HG03457 (cell line): Measurements from ENCODE around the gene IL18RAP.

Source experiments
- ATAC-seq: cut with Tn5 transposase; IDR thresholded peaks from one replicate; pipeline ENCODE4 v1.9.1; 2021; ENCODE audit warnings: moderate number of reproducible peaks; ENCODE audit not compliant: unreplicated experiment

IL18RAP gene

DNA sequence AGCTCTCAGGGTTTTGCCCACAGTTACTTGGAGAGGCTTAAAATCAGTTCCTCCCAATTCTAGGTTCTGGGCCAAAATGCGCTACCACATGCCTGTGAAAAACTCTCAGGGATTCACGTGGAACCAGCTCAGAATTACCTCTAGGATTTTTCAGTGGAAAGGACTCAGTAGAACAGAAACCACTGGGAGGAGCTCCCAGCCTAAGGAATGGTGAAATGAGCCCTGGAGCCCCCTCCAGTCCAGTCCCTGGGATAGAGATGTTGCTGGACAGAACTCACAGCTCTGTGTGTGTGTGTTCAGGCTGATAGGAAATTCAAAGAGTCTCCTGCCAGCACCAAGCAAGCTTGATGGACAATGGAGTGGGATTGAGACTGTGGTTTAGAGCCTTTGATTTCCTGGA lies 29.0 kb downstream of the IL18RAP start:
- ATAC-seq, result no peak

DNA sequence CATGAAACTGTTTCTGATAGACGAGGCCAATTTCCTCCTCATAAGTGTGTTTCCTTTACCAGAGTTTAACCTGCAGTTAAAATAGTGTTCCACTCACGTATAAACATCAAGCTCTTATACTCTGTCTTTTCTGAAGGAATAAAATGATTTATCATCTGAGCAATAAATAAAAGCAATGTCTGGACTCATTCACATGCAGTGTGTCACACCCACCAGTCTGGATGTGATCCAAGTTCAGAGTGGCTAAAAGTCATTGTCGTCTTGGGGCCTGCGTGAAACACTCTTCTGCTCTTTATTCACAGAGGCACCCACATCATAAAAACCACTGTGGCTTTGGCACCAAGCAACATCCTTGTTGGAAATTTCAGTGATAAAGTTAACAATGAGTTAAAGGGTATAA lies 30.5 kb downstream of the IL18RAP start:
- ATAC-seq, result no peak

DNA sequence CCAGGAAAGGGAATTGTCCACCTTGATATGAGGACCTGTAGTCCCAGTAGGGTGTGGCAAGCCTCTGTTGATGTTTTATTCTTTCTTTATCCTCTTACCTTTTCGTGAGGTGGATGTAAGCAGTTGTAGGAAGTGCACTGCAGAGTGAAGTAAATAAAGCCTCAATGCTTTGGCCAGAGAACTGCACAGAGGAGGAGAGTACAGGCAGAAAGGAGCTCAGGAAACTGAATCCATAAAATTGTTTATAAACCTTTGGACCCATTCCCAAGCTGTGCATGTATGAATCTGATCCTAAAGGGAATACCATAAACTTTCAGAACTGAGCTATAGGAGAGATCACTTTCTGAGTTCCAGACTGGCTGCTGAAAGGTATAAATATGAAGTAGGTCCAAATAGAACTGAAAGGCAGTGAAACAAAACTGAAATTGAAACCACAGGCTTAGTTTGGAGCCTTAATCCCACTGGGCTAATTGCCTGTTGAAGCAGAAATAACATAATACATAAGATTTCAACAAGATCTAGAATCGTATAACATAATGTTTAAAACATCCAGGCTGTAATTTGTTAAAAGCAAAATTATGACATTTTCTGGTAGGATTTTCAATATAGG lies 32.2 kb downstream of the IL18RAP start:
- no peak for ATAC-seq

DNA sequence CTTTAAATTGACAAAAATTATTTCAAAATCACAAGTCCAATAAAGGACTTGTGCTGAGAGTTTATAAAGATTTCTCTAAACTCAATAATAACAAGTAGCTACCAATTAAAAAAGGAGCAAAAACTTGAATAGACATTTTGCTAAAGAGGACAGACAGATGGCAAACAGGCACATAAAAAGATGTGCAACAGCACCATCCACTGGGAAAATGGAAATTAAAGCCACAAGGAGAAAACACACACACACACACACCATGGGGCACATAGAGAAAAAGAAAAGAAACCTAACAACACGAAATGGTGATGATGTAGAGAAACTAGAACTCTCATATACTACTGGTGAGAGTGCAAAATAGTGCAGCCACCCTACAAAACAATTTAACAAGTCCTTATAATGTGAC lies 37.5 kb downstream of the IL18RAP start:
- ATAC-seq, result no peak

DNA sequence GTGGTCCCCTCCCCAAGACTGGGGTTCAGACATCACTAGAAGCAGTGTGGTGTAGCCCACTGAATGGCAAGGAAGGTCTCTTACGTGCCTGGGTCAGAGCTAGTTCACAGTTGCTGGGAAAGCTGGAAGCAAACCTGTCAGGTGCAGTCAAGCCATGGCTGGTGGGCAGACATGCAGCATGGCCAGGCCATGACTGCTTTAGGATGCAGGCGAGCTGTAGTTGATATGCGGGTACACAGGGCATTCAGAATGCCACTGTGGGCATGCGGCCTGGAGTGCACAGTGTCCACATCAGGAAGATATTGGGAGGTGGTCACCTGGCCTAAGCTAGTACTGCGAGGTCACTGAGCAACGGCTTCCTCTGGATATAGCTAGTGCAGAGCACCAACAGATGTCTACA lies 38.2 kb downstream of the IL18RAP start:
- ATAC-seq, result no peak

DNA sequence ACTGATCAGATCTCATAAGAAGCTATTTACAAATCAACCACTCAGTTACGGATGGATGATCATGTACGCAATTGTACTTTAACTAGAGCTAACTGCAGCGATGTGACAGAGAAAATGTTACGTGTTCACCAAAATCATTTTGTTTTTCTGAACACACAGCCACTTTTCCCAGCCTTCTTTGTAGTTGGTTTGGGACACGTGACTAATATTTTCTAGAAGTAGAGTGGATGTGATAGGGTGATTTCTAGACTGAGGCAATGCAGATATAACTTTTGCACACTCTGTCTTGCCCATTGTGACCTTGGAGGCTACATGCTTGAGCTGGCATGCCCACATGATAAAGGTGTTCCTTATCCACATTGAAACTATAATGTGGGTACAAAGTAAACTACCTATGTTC lies 40.2 kb downstream of the IL18RAP start:
- ATAC-seq, result no peak

DNA sequence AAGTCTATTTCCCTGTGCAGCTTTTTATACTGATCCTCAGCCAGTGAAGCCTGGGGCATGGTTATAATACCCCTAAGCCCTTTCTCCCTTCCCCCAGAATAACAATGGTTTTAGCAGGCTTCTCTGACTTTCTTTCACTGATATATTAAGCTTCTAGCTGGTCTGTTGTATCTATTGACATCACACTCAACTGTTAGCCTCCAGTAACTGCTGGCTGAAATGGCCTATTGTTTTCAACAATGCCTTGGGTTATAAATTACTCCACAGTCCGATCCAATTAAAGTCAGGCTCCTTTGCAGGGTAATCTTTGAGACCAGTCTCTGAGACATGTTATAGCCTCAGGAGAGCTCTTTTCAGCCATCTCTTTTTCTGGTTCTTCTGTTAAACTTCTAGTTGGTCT lies 47.2 kb downstream of the IL18RAP start:
- ATAC-seq, result no peak

DNA sequence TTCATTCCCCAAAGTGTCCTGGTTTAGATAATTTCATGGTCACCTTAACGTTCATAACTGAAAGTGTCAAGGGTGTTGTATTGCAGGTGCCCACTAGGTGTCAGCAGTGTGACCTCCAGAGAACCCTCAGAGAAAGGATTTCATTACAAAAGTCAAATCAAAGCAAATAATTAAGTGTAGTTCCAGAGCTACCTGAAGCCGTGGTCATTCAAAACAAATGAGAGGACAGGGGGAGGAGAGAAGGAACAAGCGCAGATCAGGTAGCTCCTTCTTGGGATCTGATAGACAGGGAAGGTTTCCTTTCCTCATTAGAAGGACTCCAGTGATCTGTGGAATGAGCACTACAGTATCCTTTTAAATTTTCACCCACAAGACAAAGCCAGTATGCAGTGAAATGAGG lies 50.1 kb downstream of the IL18RAP start, which contains the start of gene SLC9A4:
TSS of gene SLC9A4 (plus strand) at position 207 of the 400 bp plus-strand sequence. CDS start 534 bp downstream, outside the sequence.
- no peak for ATAC-seq

DNA sequence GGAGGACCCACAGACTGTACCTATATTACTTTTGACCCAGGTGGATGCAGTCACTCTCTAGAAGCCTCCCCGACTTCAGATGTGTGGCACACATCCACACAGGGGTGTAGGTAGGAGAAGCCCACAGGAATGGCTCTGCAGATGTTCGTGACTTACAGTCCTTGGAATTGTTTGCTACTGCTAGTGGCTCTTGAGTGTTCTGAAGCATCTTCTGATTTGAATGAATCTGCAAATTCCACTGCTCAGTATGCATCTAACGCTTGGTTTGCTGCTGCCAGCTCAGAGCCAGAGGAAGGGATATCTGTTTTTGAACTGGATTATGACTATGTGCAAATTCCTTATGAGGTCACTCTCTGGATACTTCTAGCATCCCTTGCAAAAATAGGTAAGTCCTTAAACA lies 50.7 kb downstream of the IL18RAP start:
- no peak for ATAC-seq

DNA sequence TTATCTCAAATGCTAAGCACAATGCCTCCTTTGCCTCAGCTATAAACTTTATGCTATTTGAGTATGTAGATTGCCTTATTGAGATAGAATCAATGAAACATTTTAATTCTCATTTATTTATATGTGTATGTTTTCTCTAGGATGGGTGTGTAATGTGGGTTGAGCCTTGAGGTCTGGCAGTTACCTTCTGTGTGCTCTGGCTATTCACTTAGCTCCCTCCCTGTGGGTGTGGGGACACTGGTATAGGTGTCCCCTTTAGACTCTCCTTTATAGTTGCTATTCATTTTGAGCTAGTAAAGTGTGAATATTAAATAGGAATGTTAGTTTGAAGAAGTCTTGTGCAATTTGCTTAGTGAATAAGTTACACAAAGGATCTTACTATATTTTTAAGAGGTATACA lies 51.8 kb downstream of the IL18RAP start:
- no peak for ATAC-seq

DNA sequence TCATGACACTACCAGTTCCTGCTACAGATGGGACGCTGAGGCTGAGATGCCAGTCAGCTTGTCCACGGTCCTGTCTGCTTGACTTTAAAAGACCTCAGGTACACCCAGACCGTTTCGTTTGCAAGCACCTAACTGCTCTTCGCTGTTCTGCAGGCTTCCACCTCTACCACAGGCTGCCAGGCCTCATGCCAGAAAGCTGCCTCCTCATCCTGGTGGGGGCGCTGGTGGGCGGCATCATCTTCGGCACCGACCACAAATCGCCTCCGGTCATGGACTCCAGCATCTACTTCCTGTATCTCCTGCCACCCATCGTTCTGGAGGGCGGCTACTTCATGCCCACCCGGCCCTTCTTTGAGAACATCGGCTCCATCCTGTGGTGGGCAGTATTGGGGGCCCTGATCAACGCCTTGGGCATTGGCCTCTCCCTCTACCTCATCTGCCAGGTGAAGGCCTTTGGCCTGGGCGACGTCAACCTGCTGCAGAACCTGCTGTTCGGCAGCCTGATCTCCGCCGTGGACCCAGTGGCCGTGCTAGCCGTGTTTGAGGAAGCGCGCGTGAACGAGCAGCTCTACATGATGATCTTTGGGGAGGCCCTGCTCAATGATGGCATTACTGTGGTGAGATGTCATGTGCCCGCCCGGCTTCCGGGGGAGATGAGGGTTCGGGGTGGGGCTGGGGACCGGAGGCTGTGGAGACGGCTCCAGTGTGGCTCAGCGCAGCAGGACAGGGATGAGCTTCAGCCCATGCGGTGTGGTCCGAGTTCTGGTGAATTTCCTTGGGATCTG lies 55.9 kb downstream of the IL18RAP start:
- ATAC-seq, result no peak

DNA sequence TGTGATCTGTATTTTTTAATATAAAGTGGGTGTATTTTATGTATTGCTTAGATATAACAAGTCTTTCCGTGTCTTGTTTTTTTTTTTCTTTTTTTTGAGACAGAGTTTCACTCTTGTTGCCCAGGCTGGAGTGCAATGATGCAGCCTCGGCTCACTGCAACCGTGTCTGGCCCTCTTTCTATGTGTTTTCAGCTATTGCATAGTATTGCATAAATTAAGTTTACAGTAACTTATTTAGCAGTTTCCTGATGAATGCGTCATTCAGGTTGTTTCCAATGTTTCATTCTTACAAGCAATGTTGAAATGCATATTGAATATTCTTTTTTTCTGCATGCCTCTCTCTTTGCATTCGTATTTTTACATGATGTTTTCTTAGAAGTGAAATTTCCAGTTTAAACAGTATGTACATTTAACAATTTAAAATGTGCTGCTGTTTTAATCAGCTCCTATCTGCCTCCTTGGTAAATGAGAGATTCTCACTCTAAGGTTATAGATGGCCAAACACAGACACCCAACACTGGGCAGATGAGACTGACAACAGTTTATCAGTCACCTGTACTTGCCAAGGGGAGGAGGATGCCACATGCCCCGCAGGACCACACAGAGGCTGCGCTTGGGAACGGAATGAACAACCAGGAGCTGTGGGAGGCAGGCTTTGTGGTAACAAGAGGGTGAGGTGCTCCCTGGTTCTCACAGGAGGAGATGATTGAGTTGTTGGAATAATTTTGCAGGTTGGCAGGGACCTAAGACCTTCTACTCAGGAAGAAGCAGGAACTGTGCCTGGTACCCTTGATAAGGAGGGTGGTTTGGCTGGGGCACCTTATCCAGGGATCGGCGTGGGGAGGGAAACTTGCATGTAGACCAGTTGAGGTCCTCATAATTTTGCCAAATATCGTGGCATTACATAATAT lies 57.6 kb downstream of the IL18RAP start:
- ATAC-seq, result no peak

DNA sequence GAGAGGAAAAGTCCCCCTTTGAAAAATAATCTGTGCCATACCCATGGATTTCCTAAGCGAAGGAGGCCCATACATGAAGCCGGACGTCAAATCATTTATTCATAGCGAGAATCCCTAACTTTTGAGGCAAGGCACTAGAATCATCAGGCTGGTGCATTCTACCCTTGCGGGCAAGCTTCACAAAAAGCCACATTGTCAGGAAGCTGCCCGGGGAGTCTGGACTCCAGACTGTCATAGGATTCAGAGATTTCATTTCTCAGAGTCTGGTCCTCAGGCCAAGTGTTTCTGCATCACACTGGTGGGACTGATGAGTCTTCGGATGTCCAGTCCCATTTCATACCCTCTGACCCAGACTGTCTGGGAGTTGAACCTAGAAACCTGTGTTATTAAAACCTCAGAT lies 59.0 kb downstream of the IL18RAP start:
- ATAC-seq, result no peak

DNA sequence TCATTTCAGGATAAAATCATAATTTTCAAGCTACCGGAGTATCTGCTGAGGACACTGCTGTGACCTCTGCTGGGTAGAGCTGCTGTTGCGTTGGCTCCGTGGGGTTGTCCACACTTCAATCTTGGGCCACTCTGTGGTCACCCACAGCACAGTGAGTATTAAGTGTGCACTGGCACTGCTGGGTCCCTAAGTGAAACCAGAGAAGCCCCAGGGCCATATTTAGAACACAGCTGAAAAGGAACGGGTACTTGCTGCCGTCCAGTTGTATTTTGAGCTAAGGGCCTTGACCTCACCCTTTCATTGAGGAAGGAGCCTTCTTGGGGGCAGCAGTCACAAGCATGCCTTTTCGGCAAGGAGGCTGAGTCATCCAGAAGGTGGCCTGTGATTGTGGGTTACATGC lies 60.1 kb downstream of the IL18RAP start:
- no peak for ATAC-seq

DNA sequence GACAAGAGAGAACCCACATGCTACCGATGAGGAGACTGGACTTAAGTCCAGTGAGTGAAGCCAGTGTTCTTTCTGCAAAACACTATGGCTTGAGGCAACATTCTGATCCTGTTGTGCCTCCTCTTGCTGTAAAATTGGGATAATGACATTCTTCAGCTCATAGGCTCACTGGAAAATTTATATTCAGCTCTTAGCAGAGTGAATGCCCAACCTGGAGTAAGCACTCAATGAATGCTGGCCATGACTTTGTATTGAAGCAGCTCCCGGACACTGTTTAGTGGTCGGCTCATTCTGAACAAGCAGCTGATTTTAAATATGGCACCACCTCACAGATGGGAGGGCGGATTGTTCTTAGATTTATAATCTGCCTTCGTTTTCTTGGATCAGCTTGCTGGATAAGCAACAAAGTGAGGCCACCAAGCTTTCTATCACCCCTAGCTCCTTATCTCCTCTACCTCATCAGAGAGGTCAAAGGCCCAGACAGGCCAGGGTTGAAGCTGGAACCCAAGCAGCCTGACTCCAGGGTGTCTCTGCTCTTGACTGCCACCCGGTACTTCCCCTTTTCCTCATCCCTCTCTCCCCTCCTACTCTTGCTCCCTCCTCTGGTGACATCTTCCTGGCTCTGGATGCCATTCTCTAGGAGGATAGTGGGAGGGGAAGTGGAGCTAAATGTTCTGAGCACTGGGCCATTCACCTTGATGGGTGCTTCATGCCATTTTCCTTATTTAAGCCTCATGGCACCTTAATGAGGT lies 61.5 kb downstream of the IL18RAP start:
- ATAC-seq, result no peak

DNA sequence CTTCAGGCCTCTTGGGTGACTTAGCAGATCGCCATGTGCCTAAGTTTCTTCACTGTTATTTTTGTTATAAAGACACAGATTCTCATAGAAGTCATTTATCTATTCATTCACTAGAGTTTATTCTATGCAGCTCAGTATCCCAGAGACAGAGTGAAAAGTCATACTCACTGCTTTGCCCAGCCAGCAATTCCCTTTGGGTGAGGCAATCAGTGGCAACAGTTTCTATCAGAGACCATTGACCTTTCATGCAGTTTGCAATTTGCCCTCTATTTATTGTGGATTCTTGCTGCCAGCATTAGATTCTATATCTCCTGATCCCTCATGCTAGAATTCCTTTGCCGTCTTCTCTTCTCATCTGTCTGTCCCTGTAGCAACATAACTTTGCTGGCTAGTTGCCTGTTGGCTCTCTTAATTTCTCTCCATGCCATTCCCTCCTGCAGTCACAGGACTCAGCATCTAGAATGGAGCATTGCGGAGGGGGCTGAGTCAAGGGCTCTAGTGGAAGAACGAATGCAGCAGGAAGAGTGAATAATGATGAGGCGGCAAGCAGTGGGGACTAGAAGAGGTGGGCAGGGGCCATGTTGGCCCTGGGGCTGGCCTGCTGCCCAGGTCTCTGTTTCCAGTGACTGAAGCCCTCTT lies 62.3 kb downstream of the IL18RAP start:
- no peak for ATAC-seq

DNA sequence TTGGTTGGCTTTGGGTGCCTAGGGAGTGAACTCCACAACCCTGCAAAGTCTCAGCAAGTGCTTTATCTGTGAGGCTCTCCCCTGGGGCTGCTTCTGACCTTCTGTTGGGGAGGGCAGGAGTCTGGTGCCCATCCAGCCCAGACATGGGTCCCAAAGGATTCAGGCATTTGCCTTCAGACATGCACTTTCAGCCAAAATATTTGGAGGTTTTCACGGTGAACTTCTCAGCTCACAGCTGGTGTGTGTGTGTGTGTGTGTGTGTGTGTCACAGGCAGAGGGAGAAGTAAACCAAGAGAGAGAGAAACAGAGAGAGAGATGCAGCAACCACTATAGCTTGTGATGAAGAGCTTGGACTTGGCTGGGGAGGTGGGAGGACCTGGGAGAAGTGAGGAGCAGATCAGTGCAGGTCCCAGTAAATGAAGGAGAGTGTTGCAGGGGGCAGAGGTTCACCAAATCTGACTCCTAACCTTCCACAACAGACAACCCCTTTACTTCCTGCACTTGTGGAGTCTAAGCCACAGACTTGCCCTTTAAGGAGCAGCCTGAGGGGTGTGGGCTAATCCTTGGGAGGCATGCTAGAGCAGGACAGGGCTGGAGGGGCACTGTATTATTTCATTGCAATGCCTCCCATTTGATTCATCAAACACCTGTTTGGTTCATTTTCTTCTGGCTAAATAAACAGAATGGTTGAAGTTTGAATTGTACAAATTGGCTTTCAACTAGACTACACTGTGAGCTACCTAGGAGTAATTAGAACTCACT lies 64.2 kb downstream of the IL18RAP start:
- no peak for ATAC-seq

DNA sequence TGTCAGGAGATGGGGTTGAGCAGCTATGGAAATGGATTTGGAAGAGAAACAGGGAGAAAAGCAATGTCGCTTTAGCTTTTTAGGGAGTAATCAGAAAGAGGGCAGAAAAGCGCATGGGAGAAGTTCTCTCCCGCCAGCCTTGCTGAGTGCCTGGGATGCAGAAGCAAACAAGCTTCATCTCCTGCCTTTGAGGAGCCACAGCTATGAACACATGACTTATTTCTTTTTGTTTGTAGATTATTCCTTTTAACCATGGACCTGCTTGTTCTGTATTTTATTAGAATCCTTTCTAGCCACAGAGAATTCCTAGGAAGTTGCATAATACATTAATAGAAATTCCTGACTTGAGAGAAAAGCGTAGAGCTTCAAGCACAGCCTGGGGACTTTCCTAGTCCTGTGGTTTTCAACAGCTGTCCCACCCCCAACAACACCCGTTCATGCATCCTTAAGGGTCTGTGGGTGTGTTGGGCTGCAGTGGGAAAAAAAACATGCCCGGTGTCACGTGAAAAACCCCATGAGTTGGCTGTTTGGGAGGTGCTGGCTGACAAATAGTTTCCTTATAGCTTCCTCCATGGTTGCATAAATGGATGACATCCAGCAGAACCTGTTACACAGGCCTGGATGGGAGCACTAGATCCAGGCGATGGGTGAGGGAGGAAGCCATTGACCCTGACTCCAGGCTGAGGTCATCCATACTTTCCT lies 65.0 kb downstream of the IL18RAP start:
- ATAC-seq, result no peak

DNA sequence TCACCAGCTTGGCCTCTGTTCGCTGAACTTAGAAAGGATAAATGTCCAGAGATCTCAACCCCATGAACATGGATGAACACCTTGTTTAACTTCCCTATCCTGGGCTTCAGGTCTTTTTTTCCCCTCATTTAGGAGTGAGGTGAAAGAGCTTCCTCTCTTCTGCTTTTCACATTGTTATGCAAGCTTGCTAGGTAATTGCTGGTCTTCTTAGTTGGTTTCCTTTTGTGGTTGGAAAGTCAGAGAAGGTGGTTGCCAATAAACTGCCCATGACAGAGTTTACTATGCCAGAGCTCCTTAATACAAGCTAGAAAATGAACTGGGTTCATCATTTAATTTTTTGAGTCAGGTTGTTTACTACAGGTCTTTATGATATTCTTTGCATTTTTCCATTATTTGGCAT lies 66.7 kb downstream of the IL18RAP start:
- no peak for ATAC-seq
